AG10803 (cell line): ENCODE measurements around the gene PGGHG.

Experiments
- DNase-seq: peaks from one replicate; pipeline ENCODE4 v3.0.0; 2010; ENCODE audit warnings: low read depth
- H3K4me3 ChIP-seq: 2 replicates; pipeline ENCODE4 v1.5.1; 2011; ENCODE audit warnings: mild to moderate bottlenecking, low read length, control low read depth
- CTCF ChIP-seq: conservative IDR thresholded peaks from 2 replicates; pipeline ENCODE4 v1.5.1; 2011; ENCODE audit warnings: mild to moderate bottlenecking, low read length, control low read depth, inconsistent platforms

The PGGHG gene

GRCh38 chr11:251550-251949 lies 37.4 kb upstream of the PGGHG start:
- H3K4me3 ChIP-seq, result no peak overlapping the region

GRCh38 chr11:252666-253065 lies 36.3 kb upstream of the PGGHG start:
- no peak overlapping the region for H3K4me3 ChIP-seq
- DNase-seq, result no peak
- no peak for TF ChIP-seq CTCF

More at GRCh38 chr11:251550-251949, 37.4 kb upstream of the PGGHG start:
- TF ChIP-seq CTCF, result 0 out of 2 replicates have a peak, but pooled peaks have one; percentile 4
- DNase-seq, result peak; percentile 15

GRCh38 chr11:253160-253885 lies 35.6 kb upstream of the PGGHG start:
- TF ChIP-seq CTCF, result no peak

GRCh38 chr11:253886-254270 lies 35.0 kb upstream of the PGGHG start:
- no peak overlapping the region for H3K4me3 ChIP-seq
- no peak for DNase-seq
- TF ChIP-seq CTCF, result no peak

More at GRCh38 chr11:253160-253885, 35.6 kb upstream of the PGGHG start:
- no peak overlapping the region for H3K4me3 ChIP-seq
- DNase-seq, result no peak

- no peak for TF ChIP-seq CTCF
- peak; percentile 19 for DNase-seq
- H3K4me3 ChIP-seq, result no peak overlapping the region
Measured at GRCh38 chr11:255176-255575, 33.8 kb upstream of the PGGHG start.

- no peak overlapping the region for H3K4me3 ChIP-seq
- no peak for TF ChIP-seq CTCF
- DNase-seq, result no peak
Measured at GRCh38 chr11:255816-256215, 33.1 kb upstream of the PGGHG start.
